GM21447 (cell line): Measurements from ENCODE around the gene MORC2.

ENCODE experiments used
- ATAC-seq: cut with Tn5 transposase; IDR thresholded peaks from one replicate; pipeline ENCODE4 v1.9.1; 2021; ENCODE audit not compliant: unreplicated experiment

The MORC2 gene

DNA sequence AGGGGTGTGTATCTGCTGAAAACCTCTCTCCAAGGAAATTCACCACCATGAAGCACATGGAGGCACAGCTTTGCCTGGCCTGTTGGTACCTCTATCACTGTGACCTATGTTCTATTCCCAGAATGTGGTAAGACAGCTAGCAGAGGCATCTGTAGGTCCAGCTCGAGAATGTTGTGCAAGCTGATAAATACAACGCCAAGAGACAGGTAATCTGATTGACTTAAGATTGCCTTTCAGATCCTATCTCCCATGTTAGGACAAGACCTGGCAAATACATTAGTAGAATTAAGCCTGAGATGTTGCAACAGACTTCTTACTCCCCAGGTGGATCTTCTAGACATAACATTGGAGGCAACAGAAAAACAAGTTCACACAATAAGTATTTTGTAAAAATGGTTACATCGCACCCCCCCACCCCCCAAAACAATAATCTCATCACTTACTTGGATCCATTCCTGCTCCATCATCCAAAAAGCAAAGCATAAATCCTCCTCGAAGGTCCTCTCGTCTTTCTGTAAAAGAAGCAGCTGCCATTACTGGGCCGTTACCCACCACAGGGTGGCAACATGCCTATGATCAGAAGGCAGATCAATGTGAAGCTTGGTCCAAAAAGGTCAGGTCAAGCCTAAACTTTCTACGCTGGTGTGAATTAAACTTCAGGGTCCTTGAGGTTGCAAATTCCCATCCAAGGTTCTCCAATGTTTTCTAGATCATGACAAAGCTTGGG, 18.5 kb downstream of the MORC2 start:
- ATAC-seq: no peak

DNA sequence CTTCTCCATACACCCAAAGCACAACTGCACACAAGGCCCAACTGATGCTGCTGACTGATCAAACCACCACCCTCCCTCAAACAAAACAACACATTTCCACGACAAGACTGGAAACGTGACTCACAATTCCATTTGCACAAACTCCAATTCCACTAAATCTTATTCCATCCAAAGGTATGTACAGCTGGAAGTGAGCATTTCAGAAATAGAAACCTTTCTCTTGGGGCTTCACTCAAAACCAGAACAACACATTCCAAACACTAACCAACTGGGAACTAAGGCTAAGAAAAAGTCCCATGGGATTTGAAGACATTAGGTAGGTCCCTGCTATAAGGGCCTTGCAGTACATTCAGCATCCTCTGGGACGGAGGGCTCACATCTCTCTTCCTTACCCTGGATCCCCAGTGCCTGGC, 19.6 kb downstream of the MORC2 start:
- no peak for ATAC-seq

DNA sequence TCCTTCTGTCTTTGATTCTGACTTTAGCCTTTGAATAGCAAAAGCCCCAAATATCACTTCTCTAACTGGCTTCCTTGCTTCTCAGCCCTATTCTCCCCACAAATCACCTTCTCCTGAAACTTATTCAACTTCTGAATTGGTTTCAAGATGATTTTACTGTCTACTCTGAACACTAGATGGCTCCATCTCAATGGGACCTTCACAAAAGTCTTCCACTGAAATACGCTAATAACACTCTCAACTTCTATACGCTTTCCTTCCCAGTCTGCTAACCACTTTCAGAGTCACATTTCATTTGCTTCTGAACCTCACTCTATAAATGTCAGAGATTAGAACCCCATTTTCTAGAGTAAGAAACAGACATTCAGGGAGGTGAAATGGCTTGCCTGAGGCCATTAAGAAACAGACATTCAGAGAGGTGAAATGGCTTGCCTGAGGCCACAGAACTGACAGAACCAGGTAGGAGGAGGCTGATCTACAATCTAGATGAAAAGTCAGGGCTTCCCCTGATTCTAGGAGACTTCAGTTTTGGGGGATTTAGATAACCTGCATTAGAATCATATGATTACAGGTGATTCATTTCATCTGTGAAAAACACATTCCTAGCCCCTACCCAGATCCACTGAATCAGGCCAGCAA, 20.6 kb downstream of the MORC2 start:
- no peak for ATAC-seq

DNA sequence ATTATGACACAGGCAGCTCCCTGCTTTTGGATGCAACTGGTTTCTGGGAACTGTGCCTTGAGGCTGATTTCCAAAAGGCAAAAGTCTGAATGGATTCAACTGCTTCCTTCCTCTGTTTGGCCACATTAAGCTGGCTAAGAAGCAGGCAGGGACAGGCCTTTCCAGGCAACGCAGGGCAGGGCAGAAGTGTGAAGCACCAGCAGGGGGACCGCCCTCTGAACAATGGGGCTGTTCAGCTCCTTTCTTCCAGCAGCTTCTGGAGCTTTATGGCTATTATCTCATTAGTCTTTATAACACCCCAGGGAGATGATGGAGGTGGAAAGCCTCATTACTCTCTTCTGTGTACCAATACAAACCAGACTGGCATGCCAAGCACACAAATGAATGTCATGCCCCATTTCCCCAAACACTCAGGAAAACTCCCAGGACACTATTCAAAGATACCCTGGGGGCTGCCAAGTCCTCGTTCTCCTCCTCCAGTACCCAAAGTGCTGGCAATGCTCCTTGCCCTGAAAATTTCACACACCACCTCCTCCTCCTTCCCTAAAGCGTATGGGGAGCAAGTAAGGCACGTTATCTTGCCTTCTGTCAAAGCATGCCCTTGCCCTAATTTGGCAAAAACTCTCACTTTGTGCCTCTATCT, 21.3 kb downstream of the MORC2 start:
- no peak for ATAC-seq

DNA sequence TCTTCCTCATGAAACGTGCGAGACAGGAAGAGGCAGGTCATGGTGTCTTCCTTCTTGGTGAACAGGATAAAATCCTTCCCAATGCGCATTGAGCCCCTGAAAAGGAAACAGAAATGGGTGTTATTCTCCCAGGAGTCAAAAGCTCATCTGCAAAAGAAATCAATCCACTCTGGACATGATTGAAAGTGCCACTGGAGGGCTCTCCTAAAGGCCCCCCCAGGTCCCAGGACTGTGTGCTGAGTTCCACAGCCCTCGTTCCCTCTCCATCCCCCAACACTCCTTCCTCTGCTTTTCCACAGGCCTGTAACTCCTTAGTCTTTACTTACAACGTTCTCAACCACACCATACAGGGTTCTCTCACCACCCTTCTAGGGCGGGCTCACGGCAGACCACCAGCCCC, 22.2 kb downstream of the MORC2 start:
- no peak for ATAC-seq

DNA sequence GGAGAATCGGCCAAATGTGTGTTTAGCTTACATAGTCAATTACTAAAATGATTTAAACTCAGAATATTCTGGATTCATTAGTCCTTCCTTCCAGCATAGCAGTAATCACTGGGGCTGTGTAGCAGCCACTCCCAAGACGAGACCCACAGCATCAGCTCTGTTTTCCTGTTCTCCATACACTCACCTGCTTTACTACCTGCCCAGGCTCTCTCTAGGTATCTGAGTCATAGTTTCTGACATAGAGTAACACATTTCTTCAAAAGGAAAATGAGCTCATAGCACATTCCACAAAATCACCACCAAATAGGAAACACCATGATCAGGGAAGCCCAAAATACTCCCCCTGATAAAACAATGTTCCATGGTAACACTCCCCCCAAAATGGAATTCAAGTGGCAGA, 22.9 kb downstream of the MORC2 start:
- ATAC-seq: no peak

DNA sequence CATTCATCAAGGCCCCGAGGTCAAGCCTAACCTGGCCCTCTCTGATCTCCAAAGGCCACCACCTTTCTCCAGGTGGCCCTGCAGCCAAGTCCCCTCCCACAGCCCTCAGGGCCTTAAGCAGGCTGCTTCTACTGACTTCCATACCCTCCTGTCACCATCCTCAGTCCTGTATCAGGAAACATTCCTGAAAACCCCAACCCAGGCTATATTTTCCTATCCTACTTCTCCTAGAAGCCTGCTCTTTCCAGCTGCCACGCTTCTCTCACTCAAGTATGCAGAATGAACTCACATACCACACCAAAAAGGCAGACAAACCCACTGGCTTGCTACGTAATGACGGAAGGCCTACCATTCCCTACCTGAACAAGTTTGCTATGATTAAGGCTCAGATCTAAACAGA, 23.6 kb downstream of the MORC2 start:
- ATAC-seq: no peak

DNA sequence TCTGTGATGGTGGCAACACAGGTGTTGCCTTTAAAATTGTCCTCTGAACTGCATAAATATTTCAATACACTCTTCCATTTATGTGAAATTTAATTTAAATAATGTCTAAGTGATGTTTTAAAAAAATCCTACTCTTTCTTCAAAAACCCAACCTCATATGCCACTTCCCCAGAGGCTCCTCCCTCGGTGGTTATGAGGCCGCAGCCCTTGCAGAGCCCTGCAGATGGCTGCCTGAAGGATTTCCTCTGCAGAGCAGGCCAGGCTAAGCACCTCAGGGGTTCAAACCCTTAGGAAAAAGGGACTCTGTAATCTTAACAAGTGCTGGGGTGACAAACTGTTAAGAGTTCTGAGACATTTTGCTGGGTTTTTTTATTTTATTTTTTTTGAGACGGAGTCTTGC, 25.2 kb downstream of the MORC2 start:
- no peak for ATAC-seq

DNA sequence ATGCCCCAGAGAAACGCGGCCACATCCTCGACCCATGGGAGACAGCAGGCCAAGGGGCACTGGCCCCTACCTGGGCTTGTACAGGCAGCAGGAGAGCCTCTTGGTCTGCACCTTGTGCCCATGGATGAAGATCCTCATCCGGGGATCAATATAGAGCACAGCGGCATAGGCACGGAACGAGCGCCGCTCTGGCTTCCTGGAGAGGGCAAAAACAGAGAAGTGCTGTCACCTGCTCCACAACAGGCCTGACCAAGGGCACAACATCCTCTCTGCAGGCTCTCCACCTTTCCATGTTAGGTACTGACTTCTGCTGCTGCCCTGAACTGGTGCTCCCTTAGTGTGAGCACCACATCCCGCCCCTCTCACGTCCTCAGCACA, 27.2 kb downstream of the MORC2 start:
- ATAC-seq: no peak

DNA sequence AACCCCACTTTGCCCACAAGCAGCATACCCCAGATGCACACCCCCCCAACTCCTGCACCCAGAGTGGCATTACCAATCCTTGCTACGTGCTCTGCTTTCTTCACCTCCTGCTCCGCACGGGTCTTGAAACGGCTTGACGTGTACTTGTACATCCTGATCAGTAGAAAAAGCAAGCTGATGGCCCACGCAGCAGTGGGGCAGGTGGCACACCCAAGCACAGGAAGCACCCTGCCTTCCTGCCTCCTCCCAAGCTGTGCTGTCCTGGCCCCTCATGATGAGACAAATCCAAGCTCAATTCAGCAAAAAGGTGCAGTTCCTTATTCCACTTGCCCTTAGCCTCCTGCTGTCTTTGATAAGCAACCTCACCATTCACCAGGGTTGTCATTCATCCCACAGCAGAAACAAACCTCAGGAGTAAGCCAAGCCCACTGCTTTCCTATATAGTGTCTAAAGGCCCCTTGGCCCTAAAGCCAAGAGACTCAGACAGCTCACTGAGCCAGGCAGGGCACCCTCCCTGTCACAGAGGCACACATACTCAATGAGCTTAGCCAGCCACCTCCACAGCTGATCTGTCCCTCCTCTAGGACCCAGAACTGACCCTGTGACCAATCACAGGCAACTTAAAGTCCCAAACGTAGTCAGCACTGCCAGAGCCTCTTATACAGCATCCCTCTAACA, 27.8 kb downstream of the MORC2 start:
- no peak for ATAC-seq

DNA sequence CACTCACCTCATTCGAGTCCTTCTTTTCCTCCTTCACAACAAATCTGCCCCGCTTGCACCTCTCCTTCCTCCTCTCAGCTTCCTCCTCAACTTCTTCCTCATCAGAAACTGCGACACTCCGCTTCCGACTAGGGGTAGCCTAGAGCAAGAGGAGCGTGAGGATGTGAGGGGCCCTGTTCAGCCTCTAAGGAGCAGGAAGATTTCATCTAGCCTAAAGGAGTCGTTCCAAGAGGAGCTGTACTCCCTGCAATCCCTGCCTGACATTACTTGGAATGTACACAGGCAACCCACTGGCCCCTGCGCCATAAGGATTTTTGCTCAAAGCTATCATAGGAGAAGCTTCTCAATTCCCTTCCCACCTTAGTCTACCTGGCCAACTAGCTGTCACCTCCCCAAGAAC, 34.5 kb downstream of the MORC2 start:
- ATAC-seq: no peak

DNA sequence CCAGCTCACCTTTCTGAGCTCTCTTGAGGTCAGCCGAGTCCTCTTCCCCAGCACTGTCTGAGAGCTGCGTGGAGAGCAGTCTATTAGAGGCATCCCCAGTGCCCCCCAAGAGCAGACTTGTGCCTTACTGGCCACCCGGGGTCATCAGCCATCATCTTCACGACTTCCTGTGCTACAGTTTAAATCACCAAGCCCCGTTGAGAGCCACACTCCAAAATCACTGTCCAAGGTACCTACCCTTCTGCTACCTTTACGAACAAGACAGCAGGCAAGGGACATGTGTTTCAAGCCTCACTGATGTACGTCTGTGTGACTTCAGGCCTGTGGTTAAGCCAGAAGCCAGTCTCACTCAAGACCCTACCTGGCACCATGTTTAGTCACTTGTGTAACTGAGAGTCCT, 35.1 kb downstream of the MORC2 start:
- ATAC-seq: no peak

DNA sequence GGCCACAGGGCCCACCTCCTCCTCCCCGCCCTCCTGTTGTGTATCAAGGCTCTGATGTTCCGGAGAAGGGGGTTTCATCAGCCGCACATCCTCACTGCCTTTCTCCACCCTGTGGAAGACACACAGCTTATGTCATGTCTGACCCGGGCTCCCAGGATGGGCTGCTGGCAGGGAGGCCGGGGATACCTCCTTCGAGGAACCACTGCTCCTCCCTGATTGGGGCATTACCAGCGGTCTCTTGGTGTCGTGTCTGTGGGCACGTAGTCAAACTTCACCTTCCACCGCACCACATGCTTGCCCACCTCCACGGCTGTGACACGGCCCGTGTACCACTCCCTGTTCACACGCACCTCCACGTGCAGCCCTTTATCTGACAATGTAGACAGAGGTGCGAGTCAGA, 35.9 kb downstream of the MORC2 start:
- no peak for ATAC-seq

DNA sequence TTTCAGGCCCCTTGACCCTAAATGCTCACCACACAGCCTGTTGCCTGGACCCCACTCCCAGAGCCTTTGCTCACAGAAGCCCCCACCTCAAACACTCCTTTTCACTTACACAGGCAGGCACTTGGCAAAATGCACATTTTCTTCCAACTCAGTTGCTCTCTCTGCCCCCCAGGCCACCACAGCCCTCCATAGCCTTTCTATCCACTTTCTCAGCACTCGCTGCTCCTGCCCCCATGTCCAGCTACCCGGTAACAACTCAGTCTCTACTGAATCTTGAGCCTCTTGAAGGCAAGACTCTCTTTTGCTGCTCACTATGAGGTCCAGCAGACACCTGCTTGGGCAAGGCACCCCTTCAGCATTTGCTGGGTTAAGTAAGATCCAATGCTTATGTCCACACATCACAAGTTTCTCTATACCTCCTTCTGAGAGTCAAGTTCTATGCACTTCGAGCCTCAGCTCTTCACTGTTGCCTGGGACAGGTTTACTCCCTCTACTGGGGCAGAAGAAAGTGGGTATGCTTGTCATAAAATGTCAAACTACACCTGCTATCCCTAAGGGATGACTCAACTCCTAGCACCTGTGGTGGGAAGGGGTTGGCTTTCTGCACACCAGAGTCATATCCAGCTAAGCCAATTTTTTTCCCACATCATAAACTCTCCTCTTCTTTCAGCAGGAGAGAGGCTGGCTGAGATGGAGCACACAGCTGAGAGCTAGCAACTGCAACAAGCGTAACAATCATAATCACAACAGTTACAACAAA, 36.9 kb downstream of the MORC2 start:
- no peak for ATAC-seq

DNA sequence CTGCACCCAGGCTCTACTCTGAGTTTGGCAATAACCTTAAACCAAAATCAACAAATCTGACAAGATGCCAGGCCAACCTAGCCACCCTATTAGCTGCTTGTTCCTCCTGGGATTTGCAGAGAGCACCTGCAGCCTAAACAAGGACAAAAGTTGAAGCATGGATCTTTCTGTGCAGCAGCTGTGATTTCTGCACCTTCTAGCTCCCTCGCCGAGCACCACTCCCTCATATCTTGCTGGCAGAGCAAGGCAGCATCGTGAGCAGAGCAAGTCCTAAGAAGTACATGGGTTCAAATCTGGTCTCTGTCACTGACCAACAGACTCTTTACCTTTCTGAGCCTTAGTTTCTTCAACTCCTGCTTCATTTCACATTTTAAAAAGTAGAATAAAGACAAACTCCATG, 38.3 kb downstream of the MORC2 start:
- ATAC-seq: no peak

DNA sequence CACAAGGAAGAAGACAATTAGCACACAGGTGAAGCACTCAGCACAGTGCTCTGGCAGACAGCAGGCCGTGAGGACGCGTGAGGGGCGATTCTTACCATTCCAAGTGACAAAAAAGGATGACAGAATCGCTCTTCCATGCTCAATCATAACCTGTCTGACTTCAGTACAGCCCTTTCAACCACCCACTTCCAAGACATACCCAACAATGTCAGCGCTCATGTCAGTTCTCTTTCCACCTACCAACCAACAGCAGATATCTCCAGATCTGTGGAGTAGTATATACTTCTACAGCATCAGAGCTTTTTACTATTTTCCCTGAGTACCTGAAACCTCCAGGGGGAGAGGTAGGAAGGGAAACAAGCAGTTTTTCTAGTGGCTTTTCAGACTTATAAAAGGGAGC, 40.2 kb downstream of the MORC2 start:
- ATAC-seq: no peak

DNA sequence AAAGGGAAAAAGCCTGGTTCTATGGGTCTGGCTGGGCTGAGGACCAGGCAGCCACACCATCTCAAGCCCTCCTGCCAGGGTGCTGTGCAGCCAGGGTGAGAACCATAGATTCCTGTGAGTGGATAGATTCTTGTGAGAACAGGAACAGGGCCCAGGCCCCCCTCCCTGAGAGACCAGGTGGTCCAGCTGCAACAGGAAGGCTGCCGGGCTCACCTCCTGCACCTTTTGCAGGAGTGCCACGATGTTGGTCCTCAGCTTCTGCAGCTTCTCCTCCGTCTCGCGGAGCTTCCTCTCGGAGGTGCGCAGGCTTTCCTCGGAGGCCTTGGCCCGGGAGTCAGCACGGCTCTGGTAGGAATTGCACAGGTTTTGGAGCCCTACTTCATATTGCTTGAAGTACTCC, 40.8 kb downstream of the MORC2 start:
- no peak for ATAC-seq

DNA sequence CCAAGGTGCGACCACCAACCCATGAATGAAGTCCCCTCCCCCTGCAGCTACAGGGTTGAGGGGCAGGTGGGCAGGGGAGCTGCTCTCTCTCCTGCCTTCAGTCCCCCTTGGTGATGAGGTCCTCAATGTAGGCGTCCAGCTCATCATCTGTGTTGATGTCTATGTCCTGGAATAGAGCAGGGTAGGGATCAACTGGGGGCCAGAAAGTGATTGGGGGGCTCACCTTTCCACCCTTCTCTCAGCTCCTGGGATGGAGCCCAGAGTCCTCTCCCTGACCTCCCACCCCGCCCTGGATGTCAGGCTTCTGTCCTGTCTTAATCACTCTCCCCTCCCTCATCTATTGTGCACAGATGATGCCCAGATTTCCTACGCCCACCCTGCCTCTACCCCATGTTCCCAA, 41.9 kb downstream of the MORC2 start:
- no peak for ATAC-seq

DNA sequence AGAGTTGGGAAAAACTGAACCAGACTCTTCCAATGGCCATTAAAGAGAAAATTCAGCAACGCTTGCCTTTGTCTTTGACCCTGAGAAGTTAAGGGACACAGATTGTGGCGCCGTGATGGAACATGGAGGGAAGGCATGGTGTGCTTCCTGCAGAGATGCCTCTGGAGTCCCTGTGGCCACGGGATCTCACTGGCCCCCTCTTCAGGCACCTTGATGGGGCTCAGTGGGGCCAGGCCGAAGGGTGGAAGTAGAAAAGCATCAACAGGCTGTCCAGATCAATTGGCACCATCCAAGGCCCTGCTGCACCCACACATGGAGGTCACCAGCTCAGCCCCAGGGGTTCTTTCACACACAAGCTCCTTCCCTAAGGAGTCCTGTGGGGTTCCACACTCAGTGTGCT, 42.9 kb downstream of the MORC2 start:
- no peak for ATAC-seq

DNA sequence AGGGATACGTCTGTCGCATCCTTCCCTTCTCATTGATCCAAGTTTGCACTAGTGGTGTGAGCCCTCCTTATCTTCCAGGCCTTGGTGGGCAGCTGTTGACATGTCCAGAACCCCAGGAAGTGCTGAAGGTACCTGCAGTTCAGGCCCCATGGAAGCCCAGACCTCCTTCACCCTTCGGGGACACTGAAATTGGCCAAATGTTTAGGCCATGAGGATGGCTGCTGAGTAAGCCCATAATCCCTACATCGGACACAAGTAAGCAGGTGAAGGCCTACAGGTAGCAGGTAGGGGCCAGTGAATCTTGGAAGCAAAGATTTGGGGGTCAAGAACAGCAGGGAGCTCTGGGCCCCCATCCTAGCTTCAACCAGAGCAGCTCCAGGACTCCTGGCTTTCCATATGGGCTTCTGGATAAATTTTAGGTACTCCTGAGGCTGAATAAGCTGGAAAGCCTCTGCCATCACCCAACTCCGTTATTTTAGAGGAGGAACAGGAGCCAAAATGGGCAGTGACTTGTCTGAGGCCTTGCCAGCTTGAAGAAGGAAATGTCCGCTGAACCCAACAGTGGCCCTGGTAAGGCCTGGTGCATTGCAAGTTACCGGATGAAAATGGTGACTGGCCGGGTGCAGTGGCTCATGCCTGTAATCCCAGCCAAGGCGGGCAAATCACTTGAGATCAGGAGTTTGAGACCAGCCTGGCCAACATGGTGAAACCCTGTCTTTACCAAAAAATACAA, 45.2 kb downstream of the MORC2 start:
- ATAC-seq: no peak
